Measurements from ENCODE around the gene SIK2.
"Not testable (repeated sequence)": the region's sequence is repeated elsewhere in the genome, so short reads cannot be mapped to it uniquely, and the experiment has no call there.

Gene SIK2

DNA sequence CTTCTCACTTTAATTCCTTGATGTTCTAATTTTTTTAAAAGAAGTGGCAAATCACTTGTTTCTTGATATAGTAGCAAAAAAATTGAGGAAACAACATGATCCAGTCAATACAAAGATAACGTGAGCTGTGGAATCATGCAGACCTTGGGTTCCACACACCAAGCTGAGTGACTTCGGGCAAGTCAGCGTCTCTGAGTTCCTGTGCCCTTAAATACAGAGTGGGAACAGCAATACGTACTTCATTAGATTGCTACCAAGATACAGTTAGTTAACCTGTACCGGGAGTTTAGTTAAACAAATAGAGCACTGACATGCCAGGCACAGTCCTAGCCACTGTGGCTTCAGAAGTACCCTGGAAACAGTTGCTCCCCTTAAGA, 105.4 kb downstream of the SIK2 start:
- DNase-seq (ENCODE audit: low read depth): no peak

DNA sequence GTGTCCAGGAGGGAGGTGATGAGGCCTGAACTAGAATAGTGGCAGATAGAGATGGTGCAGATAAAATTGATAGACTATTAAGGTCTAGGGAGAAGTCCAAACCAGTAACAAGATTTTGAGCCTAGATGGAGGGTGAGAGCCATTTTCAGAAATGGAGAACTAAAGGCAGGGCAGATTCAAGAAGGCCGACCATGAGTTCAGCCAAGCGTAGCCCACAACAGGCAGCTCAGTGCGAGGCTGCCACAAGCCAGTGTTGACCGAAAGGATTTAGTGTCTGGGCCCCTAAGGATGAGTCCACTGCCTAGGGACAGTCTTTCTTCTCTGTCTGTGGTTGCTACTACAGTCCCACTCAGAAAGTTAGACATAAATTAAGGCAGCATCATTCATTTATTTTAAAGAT, 112.3 kb downstream of the SIK2 start:
- TF ChIP-seq, protein P1, sequence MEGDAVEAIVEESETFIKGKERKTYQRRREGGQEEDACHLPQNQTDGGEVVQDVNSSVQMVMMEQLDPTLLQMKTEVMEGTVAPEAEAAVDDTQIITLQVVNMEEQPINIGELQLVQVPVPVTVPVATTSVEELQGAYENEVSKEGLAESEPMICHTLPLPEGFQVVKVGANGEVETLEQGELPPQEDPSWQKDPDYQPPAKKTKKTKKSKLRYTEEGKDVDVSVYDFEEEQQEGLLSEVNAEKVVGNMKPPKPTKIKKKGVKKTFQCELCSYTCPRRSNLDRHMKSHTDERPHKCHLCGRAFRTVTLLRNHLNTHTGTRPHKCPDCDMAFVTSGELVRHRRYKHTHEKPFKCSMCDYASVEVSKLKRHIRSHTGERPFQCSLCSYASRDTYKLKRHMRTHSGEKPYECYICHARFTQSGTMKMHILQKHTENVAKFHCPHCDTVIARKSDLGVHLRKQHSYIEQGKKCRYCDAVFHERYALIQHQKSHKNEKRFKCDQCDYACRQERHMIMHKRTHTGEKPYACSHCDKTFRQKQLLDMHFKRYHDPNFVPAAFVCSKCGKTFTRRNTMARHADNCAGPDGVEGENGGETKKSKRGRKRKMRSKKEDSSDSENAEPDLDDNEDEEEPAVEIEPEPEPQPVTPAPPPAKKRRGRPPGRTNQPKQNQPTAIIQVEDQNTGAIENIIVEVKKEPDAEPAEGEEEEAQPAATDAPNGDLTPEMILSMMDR (IDR thresholded peaks at IDR 0.05; ENCODE audit: low read depth, low read length, missing control alignments): no peak
- no peak for DNase-seq (ENCODE audit: low read depth)
- H3K4me3 ChIP-seq (ENCODE audit: low read depth, low read length): no peak overlapping the region

More for the DNA sequence above, 105.4 kb downstream of the SIK2 start:
- H3K4me3 ChIP-seq (ENCODE audit: low read depth, low read length): no peak overlapping the region
- TF ChIP-seq, protein P1 (IDR thresholded peaks at IDR 0.05; ENCODE audit: low read depth, low read length, missing control alignments): no peak

DNA sequence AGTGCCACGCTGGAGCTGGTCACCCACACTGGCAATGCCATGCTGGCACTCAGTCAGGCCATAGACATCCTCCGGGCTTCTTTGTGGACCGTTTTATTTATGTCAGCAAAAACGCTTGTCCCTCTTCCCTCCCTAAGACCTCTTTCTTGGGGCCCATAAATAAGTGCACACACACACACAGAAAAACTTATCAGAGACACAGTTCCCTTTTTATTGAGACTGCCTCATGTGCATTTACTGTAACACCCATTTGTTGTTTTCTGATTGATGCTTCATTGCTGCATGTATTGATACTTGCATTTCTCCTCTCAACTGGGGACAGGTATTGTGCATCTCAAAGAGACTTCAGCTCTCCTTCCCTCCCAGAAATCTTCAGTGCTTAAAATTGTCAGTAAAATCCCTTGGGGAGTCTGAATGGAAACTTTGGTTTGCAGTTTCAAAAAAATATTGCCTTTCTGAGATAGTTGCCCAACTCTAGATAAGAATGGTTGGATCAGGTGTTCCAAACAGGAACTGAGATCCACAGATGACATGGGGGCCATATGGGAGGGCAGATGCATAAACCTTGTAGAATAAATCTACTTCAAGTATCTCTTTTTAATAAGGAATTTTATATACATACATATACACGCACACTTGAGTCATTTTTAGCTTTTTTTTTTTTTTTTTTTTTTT, 113.0 kb downstream of the SIK2 start:
- no peak for DNase-seq (ENCODE audit: low read depth)
- no peak overlapping the region for H3K4me3 ChIP-seq (ENCODE audit: low read depth, low read length)
- TF ChIP-seq, protein P1 (IDR thresholded peaks at IDR 0.05; ENCODE audit: low read depth, low read length, missing control alignments): no peak

DNA sequence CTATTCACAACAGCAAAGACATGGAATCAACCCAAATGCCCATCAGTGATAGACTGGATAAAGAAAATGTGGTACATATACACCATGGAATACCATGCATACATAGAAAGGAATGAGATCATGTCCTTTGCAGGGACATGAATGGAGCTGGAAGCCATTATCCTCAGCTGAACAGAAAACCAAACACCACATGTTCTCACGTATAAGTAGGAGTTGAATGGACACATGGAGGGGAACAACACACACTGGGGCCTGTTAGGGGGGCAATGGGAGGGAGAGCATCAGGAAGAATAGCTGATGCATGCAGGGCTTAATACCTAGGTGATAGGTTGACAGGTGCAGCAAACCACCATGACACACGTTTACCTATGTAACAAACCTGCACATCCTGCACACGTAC, 115.4 kb downstream of the SIK2 start:
- not testable (repeated sequence) for DNase-seq (ENCODE audit: low read depth); H3K4me3 ChIP-seq (ENCODE audit: low read depth, low read length)

DNA sequence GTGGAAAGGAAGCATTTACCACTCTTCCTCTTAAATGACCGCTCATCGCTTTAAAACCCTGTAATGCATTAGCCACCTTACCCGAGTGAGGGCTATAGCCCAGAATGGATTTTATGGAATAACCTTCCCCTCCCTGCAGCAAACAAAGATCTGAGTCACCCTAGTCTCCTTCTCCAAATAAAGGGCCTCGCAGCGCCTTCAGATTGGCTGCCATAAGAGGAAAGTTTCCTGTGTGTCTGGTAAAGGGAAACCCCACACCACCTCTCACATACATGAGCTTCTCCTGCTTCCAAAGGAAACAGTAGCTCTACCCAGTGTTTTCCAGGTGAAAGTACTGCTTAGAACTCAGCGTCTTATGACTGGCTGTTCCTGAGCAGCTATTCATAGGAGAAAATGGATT, 116.2 kb downstream of the SIK2 start:
- no peak for DNase-seq (ENCODE audit: low read depth)
- TF ChIP-seq, protein P1 (IDR thresholded peaks at IDR 0.05; ENCODE audit: low read depth, low read length, missing control alignments): no peak

DNA sequence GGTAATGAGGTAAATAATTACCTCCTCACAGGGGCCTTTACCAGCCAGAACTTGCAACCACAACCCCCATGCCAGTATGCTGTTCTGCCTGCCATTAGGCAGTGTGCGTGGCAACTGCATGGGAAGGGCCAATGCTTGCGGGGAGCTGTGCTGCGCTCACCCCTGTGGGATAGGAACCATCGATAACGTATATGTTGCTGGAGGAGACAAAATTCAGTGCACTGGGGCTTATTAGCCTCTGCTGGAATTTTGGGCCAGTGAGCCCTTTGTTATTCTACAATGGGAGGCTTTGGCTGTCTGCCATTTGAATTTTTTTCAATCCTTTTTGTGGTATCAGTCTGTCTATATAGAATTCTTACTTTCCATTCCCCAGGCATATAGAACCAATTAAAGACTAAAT, 116.6 kb downstream of the SIK2 start:
- no peak for DNase-seq (ENCODE audit: low read depth)
- H3K4me3 ChIP-seq (ENCODE audit: low read depth, low read length): no peak overlapping the region
- TF ChIP-seq, protein P1 (IDR thresholded peaks at IDR 0.05; ENCODE audit: low read depth, low read length, missing control alignments): no peak

More for the DNA sequence above, 116.2 kb downstream of the SIK2 start:
- H3K4me3 ChIP-seq (ENCODE audit: low read depth, low read length): no peak overlapping the region

DNA sequence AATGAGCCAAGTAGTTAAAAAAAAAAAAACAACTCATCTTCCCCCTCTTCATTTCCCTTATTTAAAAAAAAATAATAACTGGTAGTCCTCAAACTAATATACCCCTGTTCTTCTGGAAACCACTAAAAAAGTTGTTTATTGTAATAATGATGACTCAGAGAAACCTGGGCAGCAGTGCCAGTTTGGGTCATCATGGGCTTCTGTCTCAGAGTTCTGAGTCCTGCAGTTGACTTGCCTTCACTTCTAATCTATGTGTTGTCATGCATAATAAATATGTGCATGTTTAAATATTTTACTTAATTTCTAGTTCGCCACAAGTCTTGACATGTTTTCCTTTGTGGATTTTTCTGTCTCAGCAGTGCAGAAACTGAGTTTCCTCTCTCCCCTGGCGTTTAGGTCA, 117.1 kb downstream of the SIK2 start:
- TF ChIP-seq, protein P1 (IDR thresholded peaks at IDR 0.05; ENCODE audit: low read depth, low read length, missing control alignments): no peak
- DNase-seq (ENCODE audit: low read depth): no peak
- no peak overlapping the region for H3K4me3 ChIP-seq (ENCODE audit: low read depth, low read length)

Measured in GM12864 (cell line).